Activated T-cell treated with anti-CD3 and anti-CD28 coated beads, Interleukin-2, amount 50 U/mL, for 4 hours (primary cell): ENCODE results near the gene OR52I2. TPM values are rescaled to one million over a fixed set of nuclear protein-coding genes. Genes with fewer than 3 reads are reported as not detected.

Experiments used
- ATAC-seq, 2 donors: fragments of 200-7000 bp; cut with Tn5 transposase; one replicate each; pipeline ENCODE4 v1.10.0; 2021
- DNase-seq: peaks from one replicate; pipeline ENCODE4 v3.0.0-alpha.2; 2020
- H3K27me3 Mint-ChIP-seq: one replicate; pipeline ENCODE4 v1.8.0; 2021; ENCODE audit warnings: low read depth, mixed read lengths
- H3K36me3 Mint-ChIP-seq: one replicate; pipeline ENCODE4 v1.8.0; 2022; ENCODE audit warnings: mixed read lengths; ENCODE audit not compliant: insufficient read depth
- H3K4me1 Mint-ChIP-seq: one replicate; pipeline ENCODE4 v1.8.0; 2021; ENCODE audit warnings: low read depth, mixed read lengths
- H3K4me3 Mint-ChIP-seq: one replicate; pipeline ENCODE4 v1.8.0; 2021; ENCODE audit warnings: mild to moderate bottlenecking, moderate library complexity, mixed read lengths
- H3K9me3 Mint-ChIP-seq: one replicate; pipeline ENCODE4 v1.8.0; 2021; ENCODE audit warnings: mixed read lengths
- total RNA-seq, 3 donors: library from RNA; stranded (reverse); gene quantifications; one replicate each; pipeline ENCODE4 v1.2.1, GENCODE V29; 2021

The OR52I2 gene
- total RNA-seq, 3 donors from 2014 or later: not detected

DNA sequence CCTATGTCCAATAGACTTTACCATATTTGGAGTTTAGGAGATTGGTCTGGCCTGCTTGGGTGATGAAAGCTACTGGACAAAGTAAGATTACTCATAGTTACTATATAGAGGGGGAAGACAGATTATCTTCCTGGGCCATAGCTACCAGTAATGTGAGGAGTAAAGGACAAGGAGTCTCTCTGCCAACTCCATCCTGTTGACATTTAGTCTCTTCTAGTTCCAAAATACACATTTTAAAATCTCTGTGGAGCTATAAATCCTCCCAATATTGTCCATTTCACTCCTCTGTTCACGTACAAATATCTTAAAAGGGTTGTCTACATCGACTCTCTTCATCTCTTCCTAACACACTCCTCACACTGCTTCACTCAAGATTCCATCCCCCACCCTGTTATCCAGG lies 54.6 kb downstream of the OR52I2 start:
- Mint-ChIP-seq H3K27me3 (peaks cover 3% of the 10 kb centered on the region), H3K4me3 (no peak overlapping the region), H3K36me3 (no peaks in the 10 kb centered on the region), H3K4me1 (no peaks in the 10 kb centered on the region), H3K9me3 (no peaks in the 10 kb centered on the region)
- ATAC-seq: no peak
- no peak for DNase-seq

DNA sequence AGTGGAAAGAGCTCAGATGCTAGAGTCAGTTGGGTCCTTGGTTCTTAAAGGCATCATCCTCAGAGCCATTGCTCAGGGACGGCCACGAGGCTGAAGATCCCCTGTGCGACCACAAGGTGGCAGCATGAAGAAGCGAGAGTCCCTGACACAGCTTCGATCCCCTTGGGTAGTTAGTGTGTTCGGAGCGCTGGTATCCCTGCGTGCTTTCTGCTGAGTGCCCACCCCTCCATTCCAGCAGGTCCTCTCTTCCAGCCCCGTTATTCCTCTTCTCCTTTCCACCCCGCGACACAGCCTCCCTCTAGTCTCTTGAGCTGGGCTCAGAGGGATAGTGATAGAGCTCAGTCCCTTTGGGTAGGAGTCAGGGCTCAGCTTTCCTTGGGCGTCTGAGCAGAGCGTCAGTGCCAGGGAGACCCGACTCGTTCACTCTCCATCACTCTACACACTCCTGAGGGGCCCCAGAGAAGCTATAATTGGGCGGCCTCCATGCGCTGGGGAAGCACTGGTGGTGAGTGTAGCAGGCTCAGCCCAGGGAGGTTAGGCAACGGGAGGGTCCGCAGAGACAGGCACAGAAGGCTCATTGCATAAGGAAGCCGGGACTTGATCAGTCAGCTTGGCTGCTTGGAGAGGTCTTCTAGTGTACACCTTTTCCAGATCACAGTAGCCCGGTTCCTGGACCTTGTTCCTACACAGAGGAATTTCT lies 55.6 kb downstream of the OR52I2 start, which contains the start of gene OR51D1:
OR51D1 (plus strand) TSS at position 516 of the 700 bp plus-strand sequence. CDS start 2,314 bp downstream, outside the sequence.
- Mint-ChIP-seq H3K4me1 (no peaks in the 10 kb centered on the region), H3K9me3 (no peaks in the 10 kb centered on the region), H3K4me3 (no peak within 1 kb of the TSS), H3K27me3 (peaks cover 4% of the 10 kb centered on the region), H3K36me3 (no peaks in the 10 kb centered on the region)
- DNase-seq (peak; percentile 62), ATAC-seq (peak; percentile 90 to 95)

- no peaks in the 10 kb centered on the region for H3K9me3 Mint-ChIP-seq
- ATAC-seq (no peak), DNase-seq (no peak)
- H3K27me3 Mint-ChIP-seq: peaks cover 4% of the 10 kb centered on the region
- H3K4me1 Mint-ChIP-seq: no peaks in the 10 kb centered on the region
- no peak overlapping the region for H3K4me3 Mint-ChIP-seq
- H3K36me3 Mint-ChIP-seq: no peaks in the 10 kb centered on the region
These were observed 56.1 kb downstream of the OR52I2 start for GRCh38 chr11:4637662-4638047.

DNA sequence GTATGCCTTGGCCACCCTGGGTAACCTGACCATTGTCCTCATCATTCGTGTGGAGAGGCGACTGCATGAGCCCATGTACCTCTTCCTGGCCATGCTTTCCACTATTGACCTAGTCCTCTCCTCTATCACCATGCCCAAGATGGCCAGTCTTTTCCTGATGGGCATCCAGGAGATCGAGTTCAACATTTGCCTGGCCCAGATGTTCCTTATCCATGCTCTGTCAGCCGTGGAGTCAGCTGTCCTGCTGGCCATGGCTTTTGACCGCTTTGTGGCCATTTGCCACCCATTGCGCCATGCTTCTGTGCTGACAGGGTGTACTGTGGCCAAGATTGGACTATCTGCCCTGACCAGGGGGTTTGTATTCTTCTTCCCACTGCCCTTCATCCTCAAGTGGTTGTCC lies 58.4 kb downstream of the OR52I2 start:
- peaks cover 11% of the 10 kb centered on the region for H3K27me3 Mint-ChIP-seq
- no peaks in the 10 kb centered on the region for H3K36me3 Mint-ChIP-seq
- ATAC-seq (no peak), DNase-seq (no peak)
- no peaks in the 10 kb centered on the region for H3K9me3 Mint-ChIP-seq
- H3K4me1 Mint-ChIP-seq: no peaks in the 10 kb centered on the region
- no peak overlapping the region for H3K4me3 Mint-ChIP-seq

DNA sequence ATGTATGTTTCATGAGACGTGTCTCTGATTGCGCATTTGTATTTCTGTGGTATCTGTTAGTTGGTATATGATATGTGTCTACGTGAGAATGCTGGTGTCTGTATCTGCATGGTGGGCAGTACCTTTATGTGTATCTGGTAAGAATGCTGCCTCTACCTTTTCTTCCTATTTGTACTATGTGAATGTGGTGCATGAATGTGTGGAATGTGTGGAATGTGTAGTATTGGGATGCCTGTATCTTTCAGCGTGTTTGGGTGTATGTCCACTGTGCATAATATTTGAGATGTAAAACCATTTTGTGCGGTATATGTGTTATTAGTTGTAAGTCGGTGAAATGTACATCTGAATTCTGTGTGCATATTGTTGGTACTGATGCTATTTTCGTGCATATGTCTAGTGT lies 60.0 kb downstream of the OR52I2 start:
- peaks cover 11% of the 10 kb centered on the region for H3K27me3 Mint-ChIP-seq
- ATAC-seq: no peak
- no peaks in the 10 kb centered on the region for H3K4me1 Mint-ChIP-seq
- H3K36me3 Mint-ChIP-seq: no peaks in the 10 kb centered on the region
- H3K9me3 Mint-ChIP-seq: no peaks in the 10 kb centered on the region
- no peak for DNase-seq
- no peak overlapping the region for H3K4me3 Mint-ChIP-seq

- Mint-ChIP-seq H3K4me1 (no peaks in the 10 kb centered on the region), H3K36me3 (no peaks in the 10 kb centered on the region), H3K27me3 (peaks cover 11% of the 10 kb centered on the region), H3K9me3 (no peaks in the 10 kb centered on the region), H3K4me3 (no peak overlapping the region)
- ATAC-seq (no peak), DNase-seq (no peak)
These were observed 60.5 kb downstream of the OR52I2 start for GRCh38 chr11:4642043-4642442.

Other genes starting within 250 kb of the OR52I2 start
- gene OR52B4, start 213.4 kb upstream of the OR52I2 start, total RNA-seq: not detected
- 10 to 100 TPM; 20.9 to 22.8 (median 22.3) TPM for gene TRIM21, start 188.0 kb upstream of the OR52I2 start, total RNA-seq
- not detected for gene OR52K2, start 132.4 kb upstream of the OR52I2 start, total RNA-seq
- under 1 TPM in 1 of 3 donors, not detected in 2; 0.05 TPM for gene OR52K1, start 99.1 kb upstream of the OR52I2 start, total RNA-seq
- not detected for gene OR52M1, start 36.6 kb upstream of the OR52I2 start, total RNA-seq
- not detected for gene OR52I1, start 12.3 kb downstream of the OR52I2 start, total RNA-seq
- 1 to 10 TPM; 7.7 to 8.6 (median 8.1) TPM for gene TRIM68, start 26.5 kb downstream of the OR52I2 start, total RNA-seq
- gene OR51D1, start 55.7 kb downstream of the OR52I2 start, total RNA-seq: not detected
- not detected for gene OR51E1, start 62.2 kb downstream of the OR52I2 start, total RNA-seq
- gene OR51E2, start 116.1 kb downstream of the OR52I2 start, total RNA-seq: not detected
- not detected for gene MMP26, start 123.0 kb downstream of the OR52I2 start, total RNA-seq
- gene OR51F1, start 188.2 kb downstream of the OR52I2 start, total RNA-seq: not detected
- not detected for gene OR52R1, start 222.6 kb downstream of the OR52I2 start, total RNA-seq
- not detected for gene OR51F2, start 239.6 kb downstream of the OR52I2 start, total RNA-seq